ENCODE results near the gene TRIP13.

DNA sequence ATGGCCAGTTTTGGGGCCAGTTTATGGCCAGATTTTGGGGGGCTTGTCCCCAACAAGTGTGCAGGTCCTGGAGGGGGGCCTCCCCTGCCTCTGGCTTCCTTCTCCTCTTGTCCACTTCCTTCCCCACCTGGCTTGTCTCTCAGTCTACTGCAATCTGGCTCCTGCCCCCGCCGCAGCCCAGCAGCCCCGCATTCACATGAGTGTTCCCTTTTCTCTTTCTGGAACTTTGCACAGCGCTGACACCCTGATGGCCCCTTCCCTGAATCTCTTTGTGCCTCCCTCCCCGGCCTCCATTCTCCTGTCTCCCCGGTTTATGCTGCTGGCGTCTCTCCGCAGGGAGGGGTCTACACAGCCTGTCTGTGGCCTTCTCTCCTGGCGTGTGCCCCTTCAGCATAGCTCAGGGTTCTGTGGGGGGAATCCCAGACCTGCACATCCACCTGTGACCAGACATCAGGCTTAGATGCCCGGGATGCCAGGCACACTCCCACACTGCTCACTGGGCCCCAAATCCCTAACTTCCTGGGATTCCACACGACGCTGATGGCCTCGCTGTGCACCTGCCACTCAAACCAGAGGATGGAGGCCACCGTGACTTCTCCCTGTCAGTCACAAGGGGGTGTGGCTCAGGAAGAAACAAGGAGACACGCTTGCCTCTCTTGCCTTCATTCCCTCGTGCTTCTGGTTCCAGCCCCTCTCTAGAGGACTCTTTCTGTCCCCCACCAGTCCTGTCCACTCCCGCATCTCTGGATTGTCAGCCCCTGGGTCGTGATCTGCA, 17.5 kb downstream of the TRIP13 start:
- TF ChIP-seq POLR2AphosphoS5 (IDR thresholded peaks at IDR 0.05; ENCODE audit: low read depth, low read length) (no peak), POLR2A (IDR thresholded peaks at IDR 0.05; ENCODE audit: low read depth, low read length) (no peak), TAF1 (IDR thresholded peaks at IDR 0.05; ENCODE audit: low read depth, low read length) (no peak), PAX5 (IDR thresholded peaks at IDR 0.05; ENCODE audit: insufficient read depth, low read length, severe bottlenecking) (no peak), POU2F2 (IDR thresholded peaks at IDR 0.05; ENCODE audit: low read depth, low read length) (no peak), SPI1 (IDR thresholded peaks at IDR 0.05; ENCODE audit: low read depth, low read length) (no peak)
